ENCODE data around the gene ZNF3.

GRCh38 chr7:100098913-100099312 lies 17.4 kb upstream of the ZNF3 start:
- no peak for TF ChIP-seq CTCF (IDR thresholded peaks at IDR 0.05)
- TF ChIP-seq POLR2A (IDR thresholded peaks at IDR 0.05): no peak
